Endometrial microvascular endothelial cells (primary cell): ENCODE measurements around the gene EHBP1. TPM values are rescaled to one million over a fixed set of nuclear protein-coding genes. Genes with fewer than 3 reads are reported as not detected.

ENCODE experiments used
- in situ Hi-C: cut with HindIII; loops from 2 replicates; pipeline ENCODE4 v1.10.0; 2017; ENCODE audit warnings: low sequenced_read_pairs, low pct_unique_long_range_greater_than_20kb; ENCODE audit errors: inconsistent ontology term
- total RNA-seq: library from RNA; depleted of rRNA; stranded (reverse); fragments of >200 nt; gene quantifications from one replicate; pipeline ENCODE4 v1.2.3, GENCODE V29; 2015; ENCODE audit errors: inconsistent ontology term

Gene EHBP1
- total RNA-seq, 1 donor from 2014 or later = 29.9 TPM

DNA sequence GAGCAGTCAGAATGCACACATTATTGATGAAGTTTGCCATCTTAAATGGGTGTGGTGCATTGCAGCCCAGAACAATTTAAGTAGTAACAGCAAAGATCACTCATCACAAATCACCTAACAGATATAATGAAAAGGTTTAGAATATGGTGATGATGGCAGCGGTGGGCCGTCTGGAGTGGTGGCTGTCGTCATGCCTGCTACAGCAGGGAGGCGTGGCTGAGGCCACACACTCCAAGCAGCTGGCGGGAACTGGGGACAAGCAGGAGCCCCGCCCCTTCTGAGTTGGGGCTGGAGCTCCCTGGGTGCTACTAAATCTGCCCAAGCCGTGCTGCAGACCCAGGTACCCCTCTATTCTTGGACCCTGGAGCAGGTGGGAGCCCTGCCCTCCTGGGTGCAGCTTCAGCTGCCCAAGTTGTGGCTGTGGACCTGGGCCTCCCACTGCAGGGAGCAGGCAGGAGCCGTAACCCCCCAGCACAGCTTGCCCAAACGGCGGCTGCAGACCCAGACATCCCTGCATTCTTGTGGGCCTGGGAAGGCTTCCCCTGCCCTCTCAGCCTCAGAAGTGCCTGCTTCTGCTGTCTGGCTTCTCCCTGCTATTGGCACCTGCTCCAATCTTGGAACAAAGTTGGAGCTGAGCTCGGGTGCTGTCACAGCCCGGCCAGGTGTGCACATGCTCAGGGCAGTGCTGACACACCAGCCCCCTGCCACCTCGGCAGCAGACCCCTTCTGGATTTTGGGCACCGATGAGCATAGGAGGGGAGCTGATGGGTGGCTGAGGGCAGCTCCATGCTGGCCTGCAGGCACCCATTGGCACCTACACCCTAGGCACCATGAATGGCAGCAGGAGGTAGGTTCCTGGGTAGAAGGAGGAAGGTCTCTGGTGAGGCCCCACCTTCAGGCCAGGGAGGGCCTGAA, 149.3 kb downstream of the EHBP1 start:
- in situ Hi-C loops = no loop called here

GRCh38 chr2:62856228-62857040, 150.9 kb downstream of the EHBP1 start:
- in situ Hi-C loops = no loop called here

DNA sequence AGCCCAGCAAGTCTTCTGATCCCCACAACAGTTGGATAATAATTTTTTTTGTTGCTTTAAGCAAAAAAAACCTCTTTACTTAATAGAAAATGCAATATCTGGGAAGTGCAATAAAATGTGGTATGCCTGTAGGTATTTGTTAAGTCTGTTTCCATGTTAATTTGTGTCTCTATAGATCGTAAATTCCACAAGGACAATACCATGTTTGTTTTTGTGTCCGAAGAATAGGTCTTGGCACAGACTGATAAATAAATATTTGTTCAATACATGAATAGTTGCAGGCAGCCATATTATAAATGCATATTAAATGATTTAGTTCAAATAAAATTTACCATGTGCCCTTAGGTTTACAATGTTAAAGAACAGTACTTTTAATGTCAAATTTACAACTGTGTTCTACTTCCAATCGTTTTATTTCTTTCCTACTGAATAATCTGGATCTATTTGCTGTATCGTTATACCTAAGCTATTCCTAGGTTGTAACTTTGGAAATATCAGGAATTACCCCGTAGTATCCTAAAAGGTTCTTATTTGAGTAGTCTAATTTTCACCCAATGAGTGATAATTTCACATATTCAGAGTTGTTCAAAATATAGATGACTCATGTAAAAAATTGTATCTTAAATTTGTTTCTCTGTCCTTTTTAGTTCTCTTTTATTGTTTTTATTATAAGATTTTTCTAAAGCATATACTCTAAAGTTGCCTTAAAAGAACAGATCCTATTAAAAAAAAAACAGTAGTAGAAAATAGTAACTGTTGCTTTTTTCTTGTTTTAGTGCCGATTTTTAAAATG, 151.8 kb downstream of the EHBP1 start:
- in situ Hi-C loops = no loop called here

DNA sequence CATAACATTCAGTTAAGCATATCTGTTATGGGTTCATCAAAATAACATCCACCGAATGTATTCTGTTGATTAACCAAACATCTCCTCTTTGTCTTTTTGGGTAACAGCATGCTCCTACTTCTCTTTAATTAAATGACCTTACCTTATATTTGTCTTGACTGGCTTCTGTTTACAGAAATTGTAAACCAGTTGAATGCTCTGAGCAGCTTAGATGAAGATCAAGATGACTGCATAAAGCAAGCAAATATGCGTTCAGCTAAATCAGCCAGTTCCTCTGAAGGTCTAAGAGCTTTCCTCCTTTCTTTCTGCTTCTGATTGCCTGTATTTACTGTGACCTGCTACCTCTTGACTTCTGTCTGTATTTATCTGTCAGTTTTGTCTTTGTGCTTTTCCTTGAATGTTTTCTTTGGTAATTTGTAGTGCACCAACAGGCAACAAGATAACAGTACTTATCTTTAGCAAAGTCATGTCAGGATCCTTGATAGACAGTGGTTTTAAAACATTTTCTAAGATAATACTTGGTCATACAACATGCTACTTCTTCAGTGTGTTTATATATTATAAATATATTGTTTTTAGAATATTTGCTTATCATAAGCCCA, 152.8 kb downstream of the EHBP1 start:
- in situ Hi-C loops = no loop called here

DNA sequence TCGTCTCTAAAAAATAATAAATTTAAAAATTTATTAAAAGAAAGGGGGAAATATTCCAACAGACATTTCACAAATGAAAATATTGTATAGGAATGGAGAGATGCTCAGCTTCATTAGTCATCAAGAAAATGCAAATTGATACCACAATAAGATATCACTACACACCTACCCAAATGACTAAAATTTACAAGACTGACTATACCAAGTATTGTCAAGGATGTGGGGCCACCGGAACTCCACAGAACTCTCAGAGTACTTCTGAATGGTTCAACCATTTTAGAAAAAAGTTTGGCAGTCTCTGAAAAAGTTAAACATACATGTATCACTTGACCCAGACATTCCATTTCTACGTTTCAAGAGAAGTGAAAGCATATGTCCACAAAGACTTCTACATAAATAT, 163.4 kb downstream of the EHBP1 start:
- in situ Hi-C loops = no loop called here

DNA sequence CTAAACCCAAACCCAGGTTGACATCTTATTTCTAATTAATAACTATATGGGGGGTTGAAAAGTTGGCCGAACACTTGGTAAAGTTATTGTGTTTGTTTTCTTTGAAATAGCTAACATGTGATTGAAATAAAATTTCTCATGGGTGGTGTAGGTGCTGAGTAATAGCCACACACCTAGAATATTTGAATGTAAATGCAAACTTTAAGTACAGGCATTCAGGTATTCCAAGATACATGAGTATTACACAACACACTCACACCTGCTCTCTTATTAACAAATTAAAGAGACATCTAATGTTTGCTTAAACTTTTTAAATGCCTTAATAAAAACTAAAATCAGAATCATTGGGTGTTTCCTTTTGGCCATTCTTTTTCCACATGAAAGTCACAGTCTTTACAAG, 165.5 kb downstream of the EHBP1 start:
- in situ Hi-C loops = no loop called here

DNA sequence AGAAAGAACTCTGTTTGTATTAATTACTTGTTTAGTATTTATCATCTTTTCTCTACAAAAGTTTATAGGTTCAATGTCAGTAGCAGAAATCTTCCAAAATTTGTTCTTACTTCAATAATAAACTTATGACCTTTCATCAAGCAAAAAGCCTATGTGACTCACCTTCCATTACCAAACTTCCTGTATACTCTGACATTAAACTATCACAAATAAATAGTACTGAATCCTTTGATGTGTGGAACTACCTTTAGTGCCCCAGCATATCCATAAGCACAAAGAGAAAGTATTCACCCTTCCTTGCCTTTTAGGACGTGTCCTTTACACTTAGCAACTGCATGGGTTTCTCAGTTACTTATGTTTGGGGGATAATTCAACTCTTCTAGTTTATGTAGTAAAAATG, 166.0 kb downstream of the EHBP1 start:
- in situ Hi-C loops = no loop called here

GRCh38 chr2:62873603-62874002, 168.1 kb downstream of the EHBP1 start:
- in situ Hi-C loops = no loop called here

- in situ Hi-C loops = no loop called here
Observed at GRCh38 chr2:62874881-62875383, 169.4 kb downstream of the EHBP1 start.

GRCh38 chr2:62881162-62881795, 175.8 kb downstream of the EHBP1 start:
- in situ Hi-C loops = no loop called here

GRCh38 chr2:62883629-62884028, 178.1 kb downstream of the EHBP1 start:
- in situ Hi-C loops = no loop called here

DNA sequence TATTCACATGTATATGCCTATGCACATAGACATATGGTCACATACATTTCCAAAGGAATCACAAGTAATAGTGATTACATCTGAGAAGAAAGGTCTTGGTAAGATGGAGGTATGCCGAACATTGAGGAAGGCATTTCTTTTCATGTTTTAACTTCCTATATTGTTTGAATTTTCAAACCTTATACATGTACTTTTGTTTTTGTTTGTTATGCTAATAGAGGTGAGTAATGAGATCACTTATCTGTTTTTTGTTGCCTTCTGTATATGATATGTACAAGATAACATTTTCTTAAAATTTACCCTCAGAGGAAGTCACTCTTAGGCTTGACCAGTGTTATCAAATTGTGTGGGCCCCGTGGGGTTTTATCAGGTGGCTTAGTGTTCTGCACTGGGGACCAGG, 178.6 kb downstream of the EHBP1 start:
- in situ Hi-C loops = no loop called here

DNA sequence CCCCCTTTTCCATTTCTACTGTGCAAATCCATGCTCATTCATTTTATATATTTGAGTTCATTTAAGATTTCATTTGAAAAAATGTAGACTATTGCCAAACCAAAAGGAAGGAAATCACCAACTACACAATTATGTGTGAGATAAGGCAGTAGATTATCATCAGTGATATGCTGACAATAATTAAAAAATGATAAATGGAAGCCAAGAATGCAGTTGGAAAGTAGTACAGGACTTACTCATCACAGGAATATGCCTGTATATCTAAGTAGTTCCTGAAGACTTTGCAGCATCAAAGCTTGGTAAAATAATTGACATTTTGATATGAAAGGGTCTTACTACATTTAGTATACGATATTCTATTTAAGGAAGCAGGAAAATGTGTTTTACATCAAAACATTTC, 179.0 kb downstream of the EHBP1 start:
- in situ Hi-C loops = no loop called here

- in situ Hi-C loops = no loop called here
Observed at GRCh38 chr2:62894966-62895631, 189.6 kb downstream of the EHBP1 start.

DNA sequence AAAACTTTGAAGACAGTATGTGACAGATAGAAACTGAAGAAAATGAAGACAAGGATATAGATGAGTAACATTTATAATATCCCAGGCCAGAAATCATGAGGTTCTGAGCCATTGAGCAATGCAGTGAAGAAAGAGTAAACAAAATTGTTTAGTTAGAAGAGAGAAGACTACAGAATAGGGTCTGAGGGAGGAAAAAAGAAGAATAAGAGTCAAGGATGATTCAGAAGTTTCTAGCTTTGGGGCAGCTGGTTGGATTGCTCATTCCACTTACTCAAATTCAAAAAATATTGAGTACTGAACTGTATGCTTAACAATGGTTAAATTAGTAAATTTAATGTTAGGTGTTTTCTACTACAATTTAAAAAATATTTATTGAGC, 190.1 kb downstream of the EHBP1 start:
- in situ Hi-C loops = no loop called here

DNA sequence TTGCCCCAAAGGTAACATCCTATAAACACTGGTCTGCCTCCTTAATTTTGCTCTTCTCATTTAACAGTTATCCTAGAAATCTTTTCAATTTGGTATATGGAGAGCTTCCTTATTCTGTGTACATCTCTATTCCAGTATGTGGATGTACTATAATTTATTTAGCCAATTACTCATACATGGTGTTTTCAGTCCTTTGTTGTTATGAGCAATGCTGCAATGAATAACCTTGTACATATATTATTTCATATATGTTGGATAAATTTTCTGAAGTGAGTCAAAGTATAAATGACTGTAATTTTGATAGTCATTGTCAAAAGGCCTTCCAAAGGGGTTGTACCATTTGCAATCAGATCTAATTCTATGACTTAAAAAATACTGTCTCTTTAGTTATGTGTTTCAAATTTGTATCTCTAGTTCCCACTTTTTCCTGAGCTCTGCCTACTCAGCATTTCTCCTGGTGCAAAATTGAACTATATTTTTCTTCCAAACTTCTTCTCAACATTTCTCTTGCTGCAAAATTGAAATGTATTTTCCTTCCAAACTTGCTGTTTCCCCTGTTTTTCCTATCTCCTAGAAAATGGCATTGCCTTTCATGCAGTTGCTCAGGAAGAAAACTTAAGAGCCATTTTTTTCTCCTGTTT, 191.8 kb downstream of the EHBP1 start:
- in situ Hi-C loops = no loop called here

DNA sequence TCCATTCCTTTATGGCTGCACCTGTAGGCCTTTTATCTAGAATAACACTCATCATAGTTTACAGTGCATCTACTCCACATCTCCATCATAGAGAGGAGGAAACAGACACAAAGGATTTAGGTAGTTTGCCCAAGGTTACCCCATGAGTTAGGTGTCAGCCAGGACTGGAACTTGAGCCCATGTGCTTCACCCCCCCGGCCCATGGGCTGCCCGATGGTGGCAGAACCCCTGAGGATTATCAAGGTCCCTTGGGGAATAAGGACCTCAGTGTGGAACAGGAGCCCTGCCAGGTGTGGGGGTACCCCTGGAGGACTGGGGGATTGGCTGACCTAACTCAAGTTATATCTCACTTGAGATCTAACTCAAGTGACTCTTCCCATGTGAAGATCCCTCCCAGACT, 198.8 kb downstream of the EHBP1 start:
- in situ Hi-C loops = no loop called here
